ENCODE measurements around the gene TUBA3D. TPM values are rescaled to one million over a fixed set of nuclear protein-coding genes. Genes with fewer than 3 reads are reported as not detected.
"Not testable (repeated sequence)": the region's sequence is repeated elsewhere in the genome, so short reads cannot be mapped to it uniquely, and the experiment has no call there.

Gene TUBA3D
- polyA plus RNA-seq, 3 donors = not detected

DNA sequence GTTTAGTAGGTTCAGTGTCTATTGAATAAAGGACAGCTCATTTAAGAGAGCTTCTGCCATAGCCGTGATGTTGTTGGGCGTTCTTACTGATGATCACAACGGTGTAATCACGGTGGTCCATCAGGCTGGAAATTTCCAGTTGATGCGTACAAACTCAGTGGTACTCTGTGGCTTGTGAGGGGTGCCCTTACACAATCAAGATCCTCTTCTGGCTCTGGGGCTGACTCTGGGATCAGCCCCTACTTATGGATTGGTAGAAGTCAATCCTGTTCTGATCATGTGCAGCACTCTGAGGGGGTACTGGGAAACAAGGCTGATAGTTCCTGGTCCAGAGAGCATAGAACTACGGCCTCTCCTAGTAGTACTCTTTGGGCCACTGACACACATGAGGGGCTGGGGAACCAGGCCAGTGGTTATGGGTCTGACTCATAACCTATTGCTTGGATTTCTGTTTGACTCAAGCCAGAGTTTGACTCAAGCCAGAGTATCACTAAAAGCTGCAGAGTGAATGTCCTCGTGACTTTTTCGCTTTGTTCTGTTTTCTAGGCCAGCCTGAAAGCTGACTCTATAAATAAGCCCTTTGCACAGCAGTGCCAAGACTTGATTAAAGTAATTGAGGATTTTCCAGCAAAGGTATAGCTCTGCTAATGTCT, 22.5 kb downstream of the TUBA3D start:
- H3K27ac ChIP-seq (ENCODE audit: low read depth in 1 of 2, low read length in 2 of 2); H3K4me3 ChIP-seq (replicated peaks in 1 of 3; ENCODE audit: low read depth in 2 of 3, low read length in 3 of 3); H3K4me1 ChIP-seq (ENCODE audit: control insufficient read depth in 1 of 2, insufficient read depth in 2 of 2, low read length in 2 of 2); DNase-seq; intact Hi-C loops (cut with micrococcal nuclease); H3K9me3 Mint-ChIP-seq; H3K27me3 ChIP-seq (ENCODE audit: control insufficient read depth in 2 of 2, insufficient read depth in 2 of 2, low read length in 2 of 2); H3K27me3 Mint-ChIP-seq (ENCODE audit: low read depth in 3 of 3); H3K4me2 ChIP-seq (replicated peaks; ENCODE audit: extremely low read depth, low read length, poor library complexity, severe bottlenecking); H4K20me1 ChIP-seq (ENCODE audit: insufficient read depth, low read length); H3K4me3 Mint-ChIP-seq; H3K9ac ChIP-seq (ENCODE audit: insufficient read depth, low read length, poor library complexity, severe bottlenecking); H3K9me3 ChIP-seq (replicated peaks in 1 of 2; ENCODE audit: control insufficient read depth in 1 of 2, insufficient read depth in 1 of 2, low read length in 2 of 2); H2AFZ ChIP-seq (ENCODE audit: insufficient read depth, low read depth, low read length, poor library complexity, severe bottlenecking): not testable (repeated sequence)
- Mint-ChIP-seq H3K27ac (peak overlapping the region in 2 of 7 donors; percentile 12 to 20), H3K36me3 (peaks cover 47 to 55% of the 10 kb centered on the region in 2 donors), H3K4me1 (peaks cover 22% of the 10 kb centered on the region)
- Histone ChIP-seq H3K79me2 (ENCODE audit: insufficient read depth, low read length) (peaks cover 51% of the 10 kb centered on the region), H3K36me3 (replicated peaks in 1 of 2; ENCODE audit: control insufficient read depth in 1 of 2, insufficient read depth in 2 of 2, low read length in 2 of 2) (peaks cover 21 to 53% of the 10 kb centered on the region in 2 donors)
- WGBS (ENCODE audit: insufficient coverage) = 74% methylated on average over 3 of the region's 8 CpGs

DNA sequence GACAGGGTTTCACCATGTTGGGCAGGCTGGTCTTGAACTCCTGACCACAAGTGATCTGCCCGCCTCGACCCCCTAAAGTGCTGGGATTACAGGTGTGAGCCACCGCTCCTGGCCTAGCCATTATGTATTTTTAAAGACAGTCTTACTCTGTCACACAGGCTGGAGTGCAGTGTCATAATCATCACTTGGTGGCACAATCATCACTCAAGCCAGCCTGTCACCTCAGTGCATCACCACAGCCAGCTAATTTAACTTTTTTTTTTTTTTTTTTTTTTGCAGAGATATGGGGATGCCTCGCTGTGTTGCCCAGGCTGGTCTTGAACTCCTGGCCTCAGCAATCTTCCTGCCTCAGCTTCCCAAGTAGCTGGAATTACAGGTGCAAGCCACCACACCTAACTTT, 27.7 kb downstream of the TUBA3D start:
- not testable (repeated sequence) for H3K9me3 Mint-ChIP-seq
- 95% methylated on average over 3 of the region's 4 CpGs for WGBS (ENCODE audit: insufficient coverage)

DNA sequence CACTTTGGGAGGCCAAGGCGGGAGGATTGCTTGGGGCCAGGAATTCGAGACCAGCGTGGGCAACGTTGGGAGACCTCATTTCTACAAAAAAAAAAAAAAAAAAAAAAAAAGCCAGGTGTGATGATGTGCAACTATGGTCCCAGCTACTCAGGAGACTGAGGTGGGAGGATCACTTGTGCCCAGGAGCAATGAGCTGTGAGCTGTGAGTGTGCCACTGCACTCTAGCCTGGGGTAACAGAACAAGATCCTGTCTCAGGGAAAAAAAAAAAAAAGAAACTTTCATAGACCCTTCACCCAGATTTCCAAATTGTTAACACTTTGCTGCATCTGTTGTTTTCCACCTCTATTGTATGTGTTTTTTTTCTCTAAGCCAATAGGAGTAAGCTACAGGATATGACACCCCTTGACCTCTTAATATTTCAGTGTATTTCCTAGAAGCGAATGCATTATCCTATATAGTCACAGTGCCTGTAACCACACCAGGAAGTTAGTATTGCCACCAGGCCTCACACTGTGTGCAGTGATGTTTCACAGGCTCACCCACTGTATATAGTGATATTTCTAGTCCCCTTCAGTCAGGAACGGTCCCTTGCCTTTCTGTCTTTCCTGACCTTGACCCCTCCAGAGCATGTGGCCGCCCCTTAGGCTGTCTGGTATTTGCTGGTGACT, 28.3 kb downstream of the TUBA3D start:
- H3K27ac ChIP-seq (ENCODE audit: low read depth in 1 of 2, low read length in 2 of 2); H3K27ac Mint-ChIP-seq; DNase-seq; H3K27me3 ChIP-seq (ENCODE audit: control insufficient read depth in 2 of 2, insufficient read depth in 2 of 2, low read length in 2 of 2); intact Hi-C loops (cut with micrococcal nuclease); H4K20me1 ChIP-seq (ENCODE audit: insufficient read depth, low read length); H3K9ac ChIP-seq (ENCODE audit: insufficient read depth, low read length, poor library complexity, severe bottlenecking); H3K4me3 Mint-ChIP-seq; H2AFZ ChIP-seq (ENCODE audit: insufficient read depth, low read depth, low read length, poor library complexity, severe bottlenecking); H3K4me2 ChIP-seq (replicated peaks; ENCODE audit: extremely low read depth, low read length, poor library complexity, severe bottlenecking); H3K9me3 ChIP-seq (replicated peaks in 1 of 2; ENCODE audit: control insufficient read depth in 1 of 2, insufficient read depth in 1 of 2, low read length in 2 of 2); H3K27me3 Mint-ChIP-seq (ENCODE audit: low read depth in 3 of 3); H3K4me1 Mint-ChIP-seq; H3K4me1 ChIP-seq (ENCODE audit: control insufficient read depth in 1 of 2, insufficient read depth in 2 of 2, low read length in 2 of 2); H3K4me3 ChIP-seq (replicated peaks in 1 of 3; ENCODE audit: low read depth in 2 of 3, low read length in 3 of 3); H3K79me2 ChIP-seq (ENCODE audit: insufficient read depth, low read length); H3K9me3 Mint-ChIP-seq: not testable (repeated sequence)
- no CpG with 5 or more reads among the region's 7 CpGs for WGBS (ENCODE audit: insufficient coverage)
- peaks cover 61 to 95% of the 10 kb centered on the region in 2 donors for H3K36me3 ChIP-seq (replicated peaks in 1 of 2; ENCODE audit: control insufficient read depth in 1 of 2, insufficient read depth in 2 of 2, low read length in 2 of 2)
- H3K36me3 Mint-ChIP-seq = peaks cover 84 to 96% of the 10 kb centered on the region in 2 donors

More for the DNA sequence above, 27.7 kb downstream of the TUBA3D start:
- peaks cover 83 to 96% of the 10 kb centered on the region in 2 donors for H3K36me3 Mint-ChIP-seq
- H3K27me3 ChIP-seq (ENCODE audit: control insufficient read depth in 2 of 2, insufficient read depth in 2 of 2, low read length in 2 of 2); H3K9me3 ChIP-seq (replicated peaks in 1 of 2; ENCODE audit: control insufficient read depth in 1 of 2, insufficient read depth in 1 of 2, low read length in 2 of 2); intact Hi-C loops (cut with micrococcal nuclease); H3K79me2 ChIP-seq (ENCODE audit: insufficient read depth, low read length); DNase-seq; H4K20me1 ChIP-seq (ENCODE audit: insufficient read depth, low read length); H3K4me2 ChIP-seq (replicated peaks; ENCODE audit: extremely low read depth, low read length, poor library complexity, severe bottlenecking); H2AFZ ChIP-seq (ENCODE audit: insufficient read depth, low read depth, low read length, poor library complexity, severe bottlenecking); H3K27ac Mint-ChIP-seq; H3K27ac ChIP-seq (ENCODE audit: low read depth in 1 of 2, low read length in 2 of 2); H3K27me3 Mint-ChIP-seq (ENCODE audit: low read depth in 3 of 3); H3K4me3 Mint-ChIP-seq; H3K4me3 ChIP-seq (replicated peaks in 1 of 3; ENCODE audit: low read depth in 2 of 3, low read length in 3 of 3); H3K4me1 ChIP-seq (ENCODE audit: control insufficient read depth in 1 of 2, insufficient read depth in 2 of 2, low read length in 2 of 2); H3K4me1 Mint-ChIP-seq; H3K9ac ChIP-seq (ENCODE audit: insufficient read depth, low read length, poor library complexity, severe bottlenecking): not testable (repeated sequence)
- peaks cover 59 to 95% of the 10 kb centered on the region in 2 donors for H3K36me3 ChIP-seq (replicated peaks in 1 of 2; ENCODE audit: control insufficient read depth in 1 of 2, insufficient read depth in 2 of 2, low read length in 2 of 2)

Measured in CD14-positive monocyte (primary cell).